NB4 (cell line): ENCODE measurements around the gene CLSTN2.

ENCODE experiments used
- CTCF ChIP-seq: IDR thresholded peaks from one replicate; pipeline ENCODE4 v1.5.1; 2012; ENCODE audit warnings: low read depth, low read length
- MYC ChIP-seq: IDR thresholded peaks from 2 replicates; pipeline ENCODE4 v1.6.1; 2011; ENCODE audit warnings: low read depth, low read length
- POLR2A ChIP-seq: IDR thresholded peaks from 2 replicates; pipeline ENCODE4 v1.6.1; 2011; ENCODE audit warnings: mild to moderate bottlenecking; ENCODE audit not compliant: insufficient read length; ENCODE audit errors: extremely low read depth
- TF ChIP-seq, protein P1 (sequence below): IDR thresholded peaks from 2 replicates; pipeline ENCODE4 v1.6.1; 2011; ENCODE audit warnings: low read depth, low read length

DNA sequence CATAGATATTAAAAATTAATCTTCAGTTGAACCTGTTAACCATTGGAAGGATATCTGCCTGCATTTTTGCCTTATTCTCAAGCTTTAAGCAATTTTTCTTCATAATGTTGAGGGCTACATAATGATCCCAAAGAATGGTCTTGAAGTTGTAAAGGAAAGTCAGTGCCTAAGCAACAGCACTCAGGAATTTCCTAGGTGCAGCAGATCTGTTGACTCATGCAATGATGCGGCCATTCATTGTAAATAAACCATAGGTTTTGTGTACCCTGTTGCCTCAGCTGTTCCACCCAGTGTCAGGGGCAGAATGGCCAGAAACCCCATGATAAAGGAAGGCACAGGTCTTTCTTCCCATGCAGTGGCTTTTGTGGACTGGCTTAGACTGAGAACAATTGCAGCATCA is 664.5 kb downstream of the CLSTN2 start:
- no peak for TF ChIP-seq CTCF
- TF ChIP-seq POLR2A: no peak
- TF ChIP-seq, protein P1, sequence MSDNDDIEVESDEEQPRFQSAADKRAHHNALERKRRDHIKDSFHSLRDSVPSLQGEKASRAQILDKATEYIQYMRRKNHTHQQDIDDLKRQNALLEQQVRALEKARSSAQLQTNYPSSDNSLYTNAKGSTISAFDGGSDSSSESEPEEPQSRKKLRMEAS: no peak
- TF ChIP-seq MYC: no peak
